GM18870 (cell line): Measurements from ENCODE around the gene GPC3.

Experiments
- ATAC-seq: cut with Tn5 transposase; IDR thresholded peaks from one replicate; pipeline ENCODE4 v1.9.1; 2021; ENCODE audit warnings: moderate library complexity; ENCODE audit not compliant: unreplicated experiment

Gene GPC3

GRCh38 chrX:133579631-133580030 lies 405.8 kb downstream of the GPC3 start:
- no peak for ATAC-seq

GRCh38 chrX:133576876-133577275 lies 408.5 kb downstream of the GPC3 start:
- ATAC-seq = no peak

- no peak for ATAC-seq
These were observed 409.8 kb downstream of the GPC3 start for GRCh38 chrX:133575501-133576136.

GRCh38 chrX:133574716-133575115 lies 410.7 kb downstream of the GPC3 start:
- ATAC-seq = no peak

GRCh38 chrX:133570549-133570948 lies 414.8 kb downstream of the GPC3 start:
- ATAC-seq = no peak

GRCh38 chrX:133569217-133569616 lies 416.2 kb downstream of the GPC3 start:
- ATAC-seq = no peak

GRCh38 chrX:133568109-133568508 lies 417.3 kb downstream of the GPC3 start:
- no peak for ATAC-seq

GRCh38 chrX:133566876-133567275 lies 418.5 kb downstream of the GPC3 start:
- ATAC-seq = no peak

- ATAC-seq = no peak
These were observed 421.7 kb downstream of the GPC3 start for GRCh38 chrX:133563705-133564104.

- no peak for ATAC-seq
These were observed 424.1 kb downstream of the GPC3 start for GRCh38 chrX:133561251-133561650.

GRCh38 chrX:133559909-133560308 lies 425.5 kb downstream of the GPC3 start:
- no peak for ATAC-seq

GRCh38 chrX:133555782-133556458 lies 429.5 kb downstream of the GPC3 start:
- no peak for ATAC-seq

GRCh38 chrX:133550665-133551485 lies 434.5 kb downstream of the GPC3 start:
- no peak for ATAC-seq

- no peak for ATAC-seq
These were observed 436.0 kb downstream of the GPC3 start for GRCh38 chrX:133549295-133549933.

- ATAC-seq = no peak
These were observed 439.0 kb downstream of the GPC3 start for GRCh38 chrX:133546441-133546840.

GRCh38 chrX:133544778-133545177 lies 440.6 kb downstream of the GPC3 start:
- ATAC-seq = no peak

GRCh38 chrX:133544115-133544514 lies 441.3 kb downstream of the GPC3 start:
- ATAC-seq = no peak

- ATAC-seq = no peak
These were observed 441.7 kb downstream of the GPC3 start for GRCh38 chrX:133543654-133544053.

- no peak for ATAC-seq
These were observed 442.9 kb downstream of the GPC3 start for GRCh38 chrX:133542476-133542875.

- ATAC-seq = no peak
These were observed 444.4 kb downstream of the GPC3 start for GRCh38 chrX:133541021-133541420.

- no peak for ATAC-seq
These were observed 447.2 kb downstream of the GPC3 start for GRCh38 chrX:133538148-133538547.
